PC-3 (cell line): Measurements from ENCODE around the gene MAPK8.

ENCODE experiments used
- CTCF ChIP-seq: fragments of 300-600 bp; sonication (generic); conservative IDR thresholded peaks from 2 replicates; pipeline ENCODE4 v1.5.1; 2017; ENCODE audit warnings: antibody characterized with exemption, low read depth, mild to moderate bottlenecking, low read length
- EZH2 ChIP-seq: fragments of 300-600 bp; sonication (generic); IDR thresholded peaks from one replicate; pipeline ENCODE4 v1.6.1; 2017; ENCODE audit warnings: antibody characterized with exemption, mild to moderate bottlenecking, low read length; ENCODE audit not compliant: unreplicated experiment

- TF ChIP-seq CTCF (no peak), EZH2 (no peak)
Observed at GRCh38 chr10:48464121-48464870, 157.8 kb downstream of the MAPK8 start.
